HG02571 (cell line): ENCODE results near the gene TOP1.
"Not testable (repeated sequence)": the region's sequence is repeated elsewhere in the genome, so short reads cannot be mapped to it uniquely, and the experiment has no call there.

ENCODE experiments used
- ATAC-seq: cut with Tn5 transposase; IDR thresholded peaks from one replicate; pipeline ENCODE4 v1.9.1; 2021; ENCODE audit warnings: mild to moderate bottlenecking, moderate library complexity; ENCODE audit not compliant: unreplicated experiment

The TOP1 gene

GRCh38 chr20:41003143-41003935 is 25.3 kb upstream of the TOP1 start:
- ATAC-seq = no peak

- ATAC-seq = not testable (repeated sequence)
Observed at GRCh38 chr20:41003936-41004294, 24.7 kb upstream of the TOP1 start.

GRCh38 chr20:41004531-41005360 is 23.9 kb upstream of the TOP1 start:
- ATAC-seq = no peak

GRCh38 chr20:41005361-41005729 is 23.3 kb upstream of the TOP1 start:
- ATAC-seq = no peak

- ATAC-seq = no peak
Observed at GRCh38 chr20:41006126-41006935, 22.3 kb upstream of the TOP1 start.

GRCh38 chr20:41006936-41007474 is 21.6 kb upstream of the TOP1 start:
- ATAC-seq = no peak

GRCh38 chr20:41007481-41007880 is 21.1 kb upstream of the TOP1 start:
- ATAC-seq = no peak

GRCh38 chr20:41009946-41010345 is 18.7 kb upstream of the TOP1 start:
- ATAC-seq = no peak

GRCh38 chr20:41011551-41012067 is 17.0 kb upstream of the TOP1 start:
- ATAC-seq = peak; percentile 94

- ATAC-seq = no peak
Observed at GRCh38 chr20:41014561-41015088, 14.0 kb upstream of the TOP1 start.

- ATAC-seq = no peak
Observed at GRCh38 chr20:41017448-41018042, 11.1 kb upstream of the TOP1 start.

GRCh38 chr20:41018153-41018552 is 10.5 kb upstream of the TOP1 start:
- no peak for ATAC-seq

GRCh38 chr20:41023549-41023948 is 5.1 kb upstream of the TOP1 start:
- ATAC-seq = no peak

GRCh38 chr20:41027366-41027765 is 1.3 kb upstream of the TOP1 start:
- no peak for ATAC-seq

- no peak for ATAC-seq
Observed at GRCh38 chr20:41027872-41028358, 707 bp upstream of the TOP1 start.

GRCh38 chr20:41029150-41029901 is 704 bp downstream of the TOP1 start:
- peak; percentile 12 for ATAC-seq

- no peak for ATAC-seq
Observed at GRCh38 chr20:41030061-41030460, 1.4 kb downstream of the TOP1 start.

GRCh38 chr20:41030531-41031242 is 2.1 kb downstream of the TOP1 start:
- no peak for ATAC-seq

GRCh38 chr20:41031243-41031619 is 2.6 kb downstream of the TOP1 start:
- ATAC-seq = no peak
